HepG2 (cell line): Measurements from ENCODE around the gene POU2F1. TPM values are rescaled to one million over a fixed set of nuclear protein-coding genes. Genes with fewer than 3 reads are reported as not detected.

Source experiments
- ATAC-seq: fragments of 200-7000 bp; cut with Tn5 transposase; 3 replicates; pipeline ENCODE4 v1.9.1; 2020; ENCODE audit warnings: mild to moderate bottlenecking, moderate library complexity
- BruUV-seq: library from RNA; stranded (reverse); fragments of 400-500 nt; replicated peaks from 2 replicates; lab custom pipeline; 2021; lab: Mats Ljungman, UMichigan
- CTCF ChIA-PET: fragments of 300-600 bp; formaldehyde crosslinking; extraction: SDS; loops from one replicate; lab custom pipeline; 2021; ENCODE audit warnings: low total read pairs, inconsistent platforms, low intra/inter-chr PET ratio; lab: Yijun Ruan, JAX
- POLR2A ChIA-PET: fragments of 350-600 bp; sonication (Branson Sonifier 250); formaldehyde crosslinking; loops from one replicate; lab custom pipeline; 2020; ENCODE audit warnings: antibody characterized with exemption, inconsistent platforms; lab: Yijun Ruan, JAX
- DNase-seq: peaks from one replicate; pipeline ENCODE4 v3.0.0-alpha.2; 2015; ENCODE audit warnings: low spot score
- FAIRE-seq: peaks from 3 replicates; lab custom pipeline; 2011; peaks lifted over from hg19 to GRCh38; lab: Jason Lieb, UNC
- H2AFZ ChIP-seq: one replicate; pipeline ENCODE4 v1.6.1; 2011; ENCODE audit warnings: low read length, inconsistent platforms
- H3K27ac ChIP-seq: fragments of 300-600 bp; 3 replicates; pipeline ENCODE4 v1.8.0; 2011; ENCODE audit warnings: mixed run types, mild to moderate bottlenecking, mixed read lengths, low read length, inconsistent platforms; ENCODE audit not compliant: insufficient read depth; ENCODE audit errors: extremely low read length
- H3K27me3 ChIP-seq, 2 experiments: fragments of 200-600 bp in 1 of 2; 2 replicates in 1 of 2; 3 replicates in 1 of 2; pipeline versions ENCODE4 v1.6.0 to v1.8.0; 2011; ENCODE audit warnings: low read length in 2 of 2, mild to moderate bottlenecking in 2 of 2, moderate library complexity in 2 of 2, inconsistent platforms in 1 of 2; ENCODE audit not compliant: insufficient read depth in 2 of 2, control insufficient read depth in 1 of 2
- H3K36me3 ChIP-seq, 2 experiments: fragments of 200-600 bp in 1 of 2; replicated peaks in 1 of 2; 2 replicates in 1 of 2; 3 replicates in 1 of 2; pipeline versions ENCODE4 v1.5.1 to v1.8.0; 2011; ENCODE audit warnings: low read length in 2 of 2, inconsistent platforms in 1 of 2; ENCODE audit not compliant: insufficient read depth in 2 of 2, control insufficient read depth in 1 of 2
- H3K4me1 ChIP-seq: 2 replicates; pipeline ENCODE4 v1.5.1; 2012; ENCODE audit warnings: low read length, inconsistent platforms; ENCODE audit not compliant: insufficient read depth
- H3K4me2 ChIP-seq: 2 replicates; pipeline ENCODE4 v1.6.0; 2011; ENCODE audit warnings: low read depth, low read length, inconsistent platforms
- H3K4me3 ChIP-seq, 3 experiments: fragments of 200-600 bp in 1 of 3; sonication (generic), shearing (Covaris generic) in 1 of 3; replicated peaks in 1 of 3; 2 replicates each; pipeline ENCODE4 v1.5.1; 2011 to 2016; ENCODE audit warnings: low read length in 3 of 3, inconsistent platforms in 2 of 3, low read depth in 2 of 3, mild to moderate bottlenecking in 2 of 3, control low read depth in 1 of 3, mixed read lengths in 1 of 3; ENCODE audit not compliant: insufficient read depth in 1 of 3
- H3K79me2 ChIP-seq: one replicate; pipeline ENCODE4 v1.6.1; 2011; ENCODE audit warnings: low read length, inconsistent platforms; ENCODE audit not compliant: insufficient read depth
- H3K9ac ChIP-seq: 2 replicates; pipeline ENCODE4 v1.6.0; 2011; ENCODE audit warnings: mild to moderate bottlenecking, low read depth, low read length, inconsistent platforms; ENCODE audit not compliant: insufficient read depth
- H3K9me3 ChIP-seq: 2 replicates; pipeline ENCODE4 v1.5.1; 2012; ENCODE audit warnings: mild to moderate bottlenecking, low read length
- H4K20me1 ChIP-seq: 2 replicates; pipeline ENCODE4 v1.6.0; 2011; ENCODE audit warnings: inconsistent platforms, mild to moderate bottlenecking, low read length, moderate library complexity; ENCODE audit not compliant: insufficient read depth
- BCLAF1 ChIP-seq: fragments of 450-650 bp; IDR thresholded peaks from 2 replicates; pipeline ENCODE4 v1.6.1; 2017; ENCODE audit warnings: mild to moderate bottlenecking
- DR1 ChIP-seq: sonication (generic); formaldehyde crosslinking; IDR thresholded peaks from 2 replicates; pipeline ENCODE4 v1.8.0; 2021; ENCODE audit warnings: mild to moderate bottlenecking, missing genetic modification reagents, inconsistent platforms
- FOXO1 ChIP-seq: sonication (generic); formaldehyde crosslinking; IDR thresholded peaks from 2 replicates; pipeline ENCODE4 v1.4.0; 2020; ENCODE audit warnings: missing genetic modification reagents
- HMGXB4 ChIP-seq, 2 experiments: sonication (generic) in 1 of 2; formaldehyde crosslinking in 1 of 2; IDR thresholded peaks; 2 replicates each; pipeline versions ENCODE4 v1.4.0 to v1.6.1; 2018 to 2020; ENCODE audit warnings: missing genetic modification reagents in 2 of 2, borderline replicate concordance in 1 of 2, low read depth in 1 of 2, mild to moderate bottlenecking in 1 of 2, missing biosample characterization in 1 of 2
- JUN ChIP-seq: sonication (generic); formaldehyde crosslinking; IDR thresholded peaks from 2 replicates; pipeline ENCODE4 v1.4.0; 2020; ENCODE audit warnings: mild to moderate bottlenecking, missing genetic modification reagents
- KLF15 ChIP-seq: sonication (generic); formaldehyde crosslinking; IDR thresholded peaks from 2 replicates; pipeline ENCODE4 v1.8.1; 2023; ENCODE audit warnings: borderline replicate concordance, mild to moderate bottlenecking, inconsistent platforms, missing genetic modification reagents, mixed read lengths
- SAP130 ChIP-seq: IDR thresholded peaks from 2 replicates; pipeline ENCODE4 v1.6.1; 2016; ENCODE audit warnings: low read depth
- TBX3 ChIP-seq: fragments of 450-650 bp; IDR thresholded peaks from 2 replicates; pipeline ENCODE4 v1.6.1; 2017; ENCODE audit warnings: antibody characterized with exemption, mild to moderate bottlenecking, inconsistent platforms, borderline replicate concordance
- YY1 ChIP-seq: IDR thresholded peaks from 2 replicates; pipeline ENCODE4 v1.6.1; 2011; ENCODE audit warnings: low read length, low read depth, moderate library complexity, mild to moderate bottlenecking; ENCODE audit not compliant: insufficient read depth, insufficient replicate concordance
- ZNF12 ChIP-seq: sonication (generic); formaldehyde crosslinking; IDR thresholded peaks from 2 replicates; pipeline ENCODE4 v1.5.0; 2020; ENCODE audit warnings: missing genetic modification reagents
- ZNF251 ChIP-seq: sonication (generic); formaldehyde crosslinking; IDR thresholded peaks from 2 replicates; pipeline ENCODE4 v1.9.0; 2021; ENCODE audit warnings: mild to moderate bottlenecking, missing genetic modification reagents
- in situ Hi-C: cut with HindIII; loops from 2 replicates; pipeline ENCODE4 v1.10.0; 2017; ENCODE audit warnings: low pct_unique_long_range_greater_than_20kb; ENCODE audit not compliant: extremely low pct_ligation_motif_present
- intact Hi-C: fragments of 100-400 bp; cut with micrococcal nuclease; formaldehyde crosslinking; loops from one replicate; pipeline ENCODE4 v1.10.0; 2022; ENCODE audit not compliant: unreplicated experiment
- polyA plus RNA-seq, 8 experiments: library from polyadenylated mRNA; depleted of rRNA in 3 of 8; stranded (reverse) in 7 of 8; unstranded in 1 of 8; fragments of >200 nt; fragmentation: Illumina TruSeq in 4 of 8; extraction: Trizol in 4 of 8; gene quantifications; 2 replicates each; pipeline versions ENCODE4 v1.2.1 to v1.2.3, GENCODE V29; 2011 to 2016; ENCODE audit warnings: low read depth in 4 of 8, missing spikeins in 1 of 8, mixed read lengths in 1 of 8; ENCODE audit not compliant: insufficient read depth in 1 of 8
- total RNA-seq, 5 experiments: library from RNA; depleted of rRNA; stranded (reverse); fragments of >200 nt; fragmentation: Illumina TruSeq; extraction: Trizol; gene quantifications; 2 replicates each; pipeline ENCODE4 v1.2.3, GENCODE V29; 2016; ENCODE audit warnings: low read depth in 1 of 5

Gene POU2F1
- total and polyA plus RNA-seq, 2 of the 13 experiments (the other 11 are each of a cell fraction or from before 2014, with no cell fraction given): 10.2 to 13.0 TPM

- intact Hi-C loops: no loop called here
- FAIRE-seq (no peak), ATAC-seq (no peak), DNase-seq (no peak)
- POLR2A ChIA-PET: no interaction called here
- H3K4me3 ChIP-seq: no peak overlapping the region
- no peak overlapping the region for H3K27ac ChIP-seq
- H3K4me2 ChIP-seq: no peak overlapping the region
- in situ Hi-C loops: loop anchor here (10.0 kb wide), 1 partner anchor 116 kb away; no protein-coding TSS in a partner anchor
- H3K79me2 ChIP-seq: no peaks in the 10 kb centered on the region
- TF ChIP-seq HMGXB4 (CRISPR knock-in tag; IDR thresholded peaks at IDR 0.05; ENCODE audit: borderline replicate concordance in 1 of 2, low read depth in 1 of 2) (no peak), JUN (CRISPR knock-in tag) (no peak), DR1 (CRISPR knock-in tag) (no peak)
- no peaks in the 10 kb centered on the region for H3K9me3 ChIP-seq
- no peaks in the 10 kb centered on the region for H4K20me1 ChIP-seq
- no peak overlapping the region for H2AFZ ChIP-seq
- H3K4me1 ChIP-seq: no peaks in the 10 kb centered on the region
- CTCF ChIA-PET: no interaction called here
- no peak overlapping the region for H3K9ac ChIP-seq
- H3K27me3 ChIP-seq: no peaks in the 10 kb centered on the region
- no TSS peak for BruUV-seq
- H3K36me3 ChIP-seq: peaks cover 0 to 19% of the 10 kb centered on the region in 2 experiments; a peak in 3 of 5 replicates
Measured at GRCh38 chr1:167418391-167418790, 197.7 kb downstream of the POU2F1 start.

- CTCF ChIA-PET: no interaction called here
- no peaks in the 10 kb centered on the region for H3K79me2 ChIP-seq
- POLR2A ChIA-PET: no interaction called here
- no peaks in the 10 kb centered on the region for H3K27me3 ChIP-seq
- H3K9ac ChIP-seq: no peak overlapping the region
- no peak overlapping the region for H3K4me2 ChIP-seq
- no peak overlapping the region for H2AFZ ChIP-seq
- DNase-seq: no peak
- H3K4me3 ChIP-seq: no peak overlapping the region
- H3K27ac ChIP-seq: no peak overlapping the region
- H3K36me3 ChIP-seq: peaks cover 0 to 19% of the 10 kb centered on the region in 2 experiments; a peak in 3 of 5 replicates
- H3K9me3 ChIP-seq: no peaks in the 10 kb centered on the region
- no TSS peak for BruUV-seq
- no peaks in the 10 kb centered on the region for H3K4me1 ChIP-seq
- no peak for FAIRE-seq
- in situ Hi-C loops: loop anchor here (10.0 kb wide), 1 partner anchor 116 kb away; no protein-coding TSS in a partner anchor
- H4K20me1 ChIP-seq: no peaks in the 10 kb centered on the region
- intact Hi-C loops: no loop called here
- ATAC-seq: no peak
- TF ChIP-seq BCLAF1: no peak
- no peak for TF ChIP-seq KLF15
- TF ChIP-seq YY1: no peak
- TF ChIP-seq FOXO1 (CRISPR knock-in tag): no peak
- no peak for TF ChIP-seq TBX3
- TF ChIP-seq ZNF12 (CRISPR knock-in tag): no peak
- TF ChIP-seq SAP130 (CRISPR knock-in tag): no peak
- TF ChIP-seq HMGXB4 (CRISPR knock-in tag; IDR thresholded peaks at IDR 0.05; ENCODE audit: borderline replicate concordance in 1 of 2, low read depth in 1 of 2): no peak
- TF ChIP-seq ZNF251 (CRISPR knock-in tag): no peak
Measured at GRCh38 chr1:167419245-167419644, 198.6 kb downstream of the POU2F1 start.
